ENCODE measurements around the gene SCN5A.

SCN5A gene

GRCh38 chr3:38545983-38546382 lies 103.5 kb downstream of the SCN5A start:
- no peak for ATAC-seq
- no peak for TF ChIP-seq CSDC2 (CRISPR knock-in tag; IDR thresholded peaks at IDR 0.05)
- TF ChIP-seq POU6F1 (CRISPR knock-in tag; IDR thresholded peaks at IDR 0.05; ENCODE audit: borderline replicate concordance, low read depth), result no peak
- TF ChIP-seq TSHZ2 (CRISPR knock-in tag; IDR thresholded peaks at IDR 0.05), result no peak
- TF ChIP-seq SNAI2 (CRISPR knock-in tag; IDR thresholded peaks at IDR 0.05), result no peak
- TF ChIP-seq ARNTL (CRISPR knock-in tag; IDR thresholded peaks at IDR 0.05; ENCODE audit: borderline replicate concordance, low read depth), result no peak
- TF ChIP-seq RARB (CRISPR knock-in tag; IDR thresholded peaks at IDR 0.05), result no peak
- TF ChIP-seq BACH2 (CRISPR knock-in tag; IDR thresholded peaks at IDR 0.05; ENCODE audit: borderline replicate concordance), result no peak
- no peak for TF ChIP-seq PATZ1 (CRISPR knock-in tag; IDR thresholded peaks at IDR 0.05; ENCODE audit: borderline replicate concordance)

GRCh38 chr3:38545550-38545949 lies 103.9 kb downstream of the SCN5A start:
- ATAC-seq, result no peak
- TF ChIP-seq BACH2 (CRISPR knock-in tag; IDR thresholded peaks at IDR 0.05; ENCODE audit: borderline replicate concordance), result no peak
- TF ChIP-seq ARNTL (CRISPR knock-in tag; IDR thresholded peaks at IDR 0.05; ENCODE audit: borderline replicate concordance, low read depth), result no peak
- no peak for TF ChIP-seq TCF4 (CRISPR knock-in tag; IDR thresholded peaks at IDR 0.05; ENCODE audit: borderline replicate concordance)

- TF ChIP-seq ZC3H10 (CRISPR knock-in tag; IDR thresholded peaks at IDR 0.05), result no peak
- TF ChIP-seq ZNF70 (CRISPR knock-in tag; IDR thresholded peaks at IDR 0.05), result no peak
- no peak for TF ChIP-seq PPARA (CRISPR knock-in tag; IDR thresholded peaks at IDR 0.05; ENCODE audit: borderline replicate concordance)
- TF ChIP-seq ESRRG (CRISPR knock-in tag; IDR thresholded peaks at IDR 0.05), result no peak
- no peak for TF ChIP-seq ZNF8 (CRISPR knock-in tag; IDR thresholded peaks at IDR 0.05)
- TF ChIP-seq RARB (CRISPR knock-in tag; IDR thresholded peaks at IDR 0.05), result no peak
- no peak for TF ChIP-seq ZNF565 (CRISPR knock-in tag; conservative IDR thresholded peaks at IDR 0.05; ENCODE audit: low read depth)
- TF ChIP-seq PATZ1 (CRISPR knock-in tag; IDR thresholded peaks at IDR 0.05; ENCODE audit: borderline replicate concordance), result no peak
- TF ChIP-seq TCF4 (CRISPR knock-in tag; IDR thresholded peaks at IDR 0.05; ENCODE audit: borderline replicate concordance), result no peak
- no peak for TF ChIP-seq ZFP3 (CRISPR knock-in tag; IDR thresholded peaks at IDR 0.05)
- TF ChIP-seq TOX (CRISPR knock-in tag; IDR thresholded peaks at IDR 0.05; ENCODE audit: borderline replicate concordance), result no peak
- TF ChIP-seq ZFP30 (CRISPR knock-in tag; IDR thresholded peaks at IDR 0.05), result no peak
- TF ChIP-seq CSRNP3 (CRISPR knock-in tag; IDR thresholded peaks at IDR 0.05), result no peak
- no peak for TF ChIP-seq ISL1 (CRISPR knock-in tag; IDR thresholded peaks at IDR 0.05)
- ATAC-seq, result no peak
Observed at GRCh38 chr3:38544926-38545325, 104.6 kb downstream of the SCN5A start.

Measured in SK-N-SH treated with all-trans-retinoic acid at 6 μM for 48 hours (cell line).